HG03097 (cell line): ENCODE results near the gene WHAMM.
"Not testable (repeated sequence)": the region's sequence is repeated elsewhere in the genome, so short reads cannot be mapped to it uniquely, and the experiment has no call there.

Source experiments
- ATAC-seq: cut with Tn5 transposase; IDR thresholded peaks from one replicate; pipeline ENCODE4 v1.9.1; 2021; ENCODE audit not compliant: unreplicated experiment, low FRiP score

Gene WHAMM

GRCh38 chr15:82864967-82865366, 55.5 kb downstream of the WHAMM start:
- no peak for ATAC-seq

GRCh38 chr15:82865581-82865980, 56.2 kb downstream of the WHAMM start:
- ATAC-seq, result not testable (repeated sequence)

GRCh38 chr15:82865981-82866380, 56.6 kb downstream of the WHAMM start:
- ATAC-seq, result not testable (repeated sequence)

GRCh38 chr15:82870727-82871320, 61.4 kb downstream of the WHAMM start:
- no peak for ATAC-seq

- ATAC-seq, result no peak
Measured at GRCh38 chr15:82871358-82871757, 61.9 kb downstream of the WHAMM start.

GRCh38 chr15:82871832-82872484, 62.5 kb downstream of the WHAMM start:
- no peak for ATAC-seq

- no peak for ATAC-seq
Measured at GRCh38 chr15:82873000-82873680, 63.7 kb downstream of the WHAMM start.

GRCh38 chr15:82874267-82874666, 64.8 kb downstream of the WHAMM start:
- no peak for ATAC-seq

- ATAC-seq, result no peak
Measured at GRCh38 chr15:82874961-82875360, 65.5 kb downstream of the WHAMM start.

- ATAC-seq, result no peak
Measured at GRCh38 chr15:82875411-82876003, 66.1 kb downstream of the WHAMM start.

- no peak for ATAC-seq
Measured at GRCh38 chr15:82877825-82878224, 68.4 kb downstream of the WHAMM start.

- ATAC-seq, result no peak
Measured at GRCh38 chr15:82878325-82878724, 68.9 kb downstream of the WHAMM start.

GRCh38 chr15:82880704-82881103, 71.3 kb downstream of the WHAMM start:
- no peak for ATAC-seq

GRCh38 chr15:82881747-82882146, 72.3 kb downstream of the WHAMM start:
- ATAC-seq, result no peak

- no peak for ATAC-seq
Measured at GRCh38 chr15:82882273-82882928, 73.0 kb downstream of the WHAMM start.
